K562 (cell line): ENCODE measurements around the gene PRR29. TPM values are rescaled to one million over a fixed set of nuclear protein-coding genes. Genes with fewer than 3 reads are reported as not detected.

ENCODE experiments used
- ATF7 ChIP-seq: fragments of 450-650 bp; IDR thresholded peaks from 2 replicates; pipeline ENCODE4 v1.7.1; 2014; ENCODE audit warnings: mild to moderate bottlenecking, moderate library complexity
- CBFB ChIP-seq: sonication (generic); formaldehyde crosslinking; IDR thresholded peaks from 2 replicates; pipeline ENCODE4 v1.4.0; 2020; ENCODE audit warnings: mild to moderate bottlenecking, missing genetic modification reagents
- CBX1 ChIP-seq: sonication (generic); IDR thresholded peaks from 2 replicates; pipeline ENCODE4 v1.6.1; 2016; ENCODE audit warnings: antibody characterized with exemption, low read depth, mild to moderate bottlenecking
- CCNT2 ChIP-seq: IDR thresholded peaks from 2 replicates; pipeline ENCODE4 v1.6.1; 2011; ENCODE audit warnings: borderline replicate concordance, low read depth, mild to moderate bottlenecking, moderate library complexity, mixed read lengths, low read length; ENCODE audit not compliant: insufficient read length; ENCODE audit errors: extremely low read depth
- CTBP1 ChIP-seq: fragments of 450-650 bp; IDR thresholded peaks from 2 replicates; pipeline ENCODE4 v1.6.1; 2016; ENCODE audit warnings: borderline replicate concordance
- EP400 ChIP-seq: fragments of 450-650 bp; IDR thresholded peaks from 2 replicates; pipeline ENCODE4 v1.6.1; 2017; ENCODE audit warnings: antibody characterized with exemption, mild to moderate bottlenecking, moderate library complexity
- ETS1 ChIP-seq: conservative IDR thresholded peaks from 2 replicates; pipeline ENCODE4 v1.6.1; 2011; ENCODE audit warnings: low read depth, mild to moderate bottlenecking, low read length; ENCODE audit not compliant: control insufficient read depth
- ETV1 ChIP-seq: fragments of 450-650 bp; conservative IDR thresholded peaks from 2 replicates; pipeline ENCODE4 v1.6.1; 2016; ENCODE audit warnings: missing genetic modification characterization, control low read depth, low read depth, missing compliant biosample characterization
- EWSR1 ChIP-seq: fragments of 450-650 bp; IDR thresholded peaks from 2 replicates; pipeline ENCODE4 v1.6.1; 2018; ENCODE audit warnings: borderline replicate concordance, mild to moderate bottlenecking, low read depth, moderate library complexity; ENCODE audit not compliant: partially characterized antibody
- FOS ChIP-seq: IDR thresholded peaks from 3 replicates; pipeline ENCODE4 v1.6.1; 2011; ENCODE audit not compliant: insufficient read length; ENCODE audit errors: extremely low read depth
- FOSL1 ChIP-seq: fragments of 200-800 bp; sonication (Bioruptor generic); conservative IDR thresholded peaks from 2 replicates; pipeline ENCODE4 v1.6.1; 2016; ENCODE audit warnings: missing genetic modification characterization, missing compliant biosample characterization
- MTA1 ChIP-seq: fragments of 450-650 bp; IDR thresholded peaks from 2 replicates; pipeline ENCODE4 v1.6.1; 2017; ENCODE audit warnings: borderline replicate concordance
- MYC ChIP-seq, 2 experiments: fragments of 250-450 bp in 1 of 2; sonication (Bioruptor Pico) in 1 of 2; IDR thresholded peaks; 2 replicates each; pipeline versions ENCODE4 v1.5.1 to v1.6.1; 2012 to 2021; ENCODE audit warnings: low read depth in 2 of 2, borderline replicate concordance in 1 of 2, improper control_type of control experiment in 1 of 2, low read length in 1 of 2, mild to moderate bottlenecking in 1 of 2, moderate library complexity in 1 of 2
- NBN ChIP-seq: fragments of 450-650 bp; IDR thresholded peaks from 2 replicates; pipeline ENCODE4 v1.6.1; 2016; ENCODE audit warnings: low read depth, mild to moderate bottlenecking
- NFIC ChIP-seq: fragments of 450-650 bp; IDR thresholded peaks from 2 replicates; pipeline ENCODE4 v1.6.1; 2017; ENCODE audit warnings: mild to moderate bottlenecking, inconsistent platforms
- PPARD ChIP-seq: fragments of 250-450 bp; sonication (Bioruptor Pico); IDR thresholded peaks from 2 replicates; pipeline ENCODE4 v1.8.0; 2022; ENCODE audit warnings: inconsistent platforms, mild to moderate bottlenecking, moderate library complexity
- RCOR1 ChIP-seq, 2 experiments: IDR thresholded peaks; 2 replicates each; pipeline ENCODE4 v1.6.1; 2012; ENCODE audit warnings: low read depth in 2 of 2, low read length in 2 of 2, borderline replicate concordance in 1 of 2, improper control_type of control experiment in 1 of 2
- RNF2 ChIP-seq: sonication (generic); IDR thresholded peaks from 2 replicates; pipeline ENCODE4 v1.6.1; 2016
- TEAD4 ChIP-seq, 2 experiments: sonication (generic) in 1 of 2; formaldehyde crosslinking in 1 of 2; IDR thresholded peaks; 2 replicates each; pipeline versions ENCODE4 v1.6.1 to v1.8.0; 2012 to 2022; ENCODE audit warnings: borderline replicate concordance in 1 of 2, inconsistent platforms in 1 of 2, low read length in 1 of 2, mild to moderate bottlenecking in 1 of 2, missing genetic modification reagents in 1 of 2
- TRIM24 ChIP-seq, 2 experiments: fragments of 450-650 bp; IDR thresholded peaks; 2 replicates each; pipeline ENCODE4 v1.6.1; 2016
- UBTF ChIP-seq, 2 experiments: IDR thresholded peaks; 2 replicates each; pipeline ENCODE4 v1.6.1; 2012; ENCODE audit warnings: improper control_type of control experiment in 2 of 2, low read depth in 2 of 2, low read length in 2 of 2, borderline replicate concordance in 1 of 2
- YBX1 ChIP-seq: fragments of 450-650 bp; IDR thresholded peaks from 2 replicates; pipeline ENCODE4 v1.7.1; 2016; ENCODE audit warnings: mild to moderate bottlenecking
- ZNF197 ChIP-seq: fragments of 200-800 bp; sonication (Bioruptor generic); IDR thresholded peaks from 2 replicates; pipeline ENCODE4 v1.6.1; 2016; ENCODE audit warnings: low read depth, missing genetic modification characterization, missing compliant biosample characterization
- ZNF444 ChIP-seq: fragments of 250-450 bp; sonication (Bioruptor Pico); IDR thresholded peaks from 2 replicates; pipeline ENCODE4 v1.4.0; 2020; ENCODE audit warnings: mild to moderate bottlenecking, moderate library complexity
- ZNF785 ChIP-seq: fragments of 250-450 bp; sonication (Bioruptor Pico); IDR thresholded peaks from 2 replicates; pipeline ENCODE4 v1.4.0; 2020; ENCODE audit warnings: mild to moderate bottlenecking
- polyA plus RNA-seq, 8 experiments: library from polyadenylated mRNA; depleted of rRNA in 4 of 8; stranded (reverse) in 5 of 8; unstranded in 3 of 8; fragments of >200 nt; fragmentation: Nextera tagmentation in 2 of 8; fragmentation: Illumina TruSeq in 1 of 8; extraction: Ambion mirVana in 2 of 8; extraction: Trizol in 1 of 8; gene quantifications; 2 replicates each; pipeline versions ENCODE4 v1.2.1 to v1.2.3, GENCODE V29; 2011 to 2014; ENCODE audit warnings: inconsistent platforms in 1 of 8, missing spikeins in 1 of 8
- total RNA-seq, 7 experiments: library from RNA; depleted of rRNA in 6 of 7; stranded (reverse); fragments of >200 nt in 6 of 7; fragmentation: Illumina TruSeq in 2 of 7; extraction: Trizol in 2 of 7; gene quantifications; 2 replicates each; pipeline versions ENCODE4 v1.2.1 to v1.2.3, GENCODE V29; 2011 to 2021; ENCODE audit warnings: low replicate concordance in 1 of 7

Gene PRR29
- total and polyA plus RNA-seq, 9 of the 15 experiments (the other 6 are each of a cell fraction or from before 2014, with no cell fraction given), result 0.08 to 0.58 (median 0.15) TPM; not detected in 5

- peak; percentile 90 for TF ChIP-seq TEAD4 (IDR thresholded peaks at IDR 0.05; ENCODE audit: low read length)
- no peak for TF ChIP-seq TEAD4 (CRISPR knock-in tag; IDR thresholded peaks at IDR 0.05; ENCODE audit: borderline replicate concordance)
- no peak for TF ChIP-seq ZNF785 (CRISPR knock-in tag)
- peak; percentile 62 for TF ChIP-seq NFIC
- TF ChIP-seq FOSL1 (tag), result peak; percentile 62
- TF ChIP-seq RCOR1 (IDR thresholded peaks at IDR 0.05; ENCODE audit: borderline replicate concordance in 1 of 2, low read depth in 2 of 2, low read length in 2 of 2), result peak; percentile 17 to 87; a peak in 3 of 4 replicates
- TF ChIP-seq ETS1, result peak; percentile 68; the same call in 1 of the 2 replicates
- TF ChIP-seq NBN, result peak; percentile 28; the same call in 1 of the 2 replicates
- TF ChIP-seq MYC (IDR thresholded peaks at IDR 0.05; ENCODE audit: low read depth, low read length), result peak; percentile 98
- peak; percentile 50; the same call in 1 of the 2 replicates for TF ChIP-seq MYC (CRISPR knock-in tag; IDR thresholded peaks at IDR 0.05; ENCODE audit: borderline replicate concordance, low read depth)
- TF ChIP-seq CBFB (CRISPR knock-in tag), result peak; percentile 72; the same call in 1 of the 2 replicates
- no peak for TF ChIP-seq EWSR1
- no peak for TF ChIP-seq YBX1
- TF ChIP-seq UBTF (IDR thresholded peaks at IDR 0.05; ENCODE audit: borderline replicate concordance in 1 of 2, low read depth in 2 of 2, low read length in 2 of 2), result 0 out of 4 replicates have a peak, but pooled peaks of 1 of the 2 experiments have one; percentile 20
- peak; percentile 89 for TF ChIP-seq ETV1
- TF ChIP-seq CBX1, result peak; percentile 37; the same call in 1 of the 2 replicates
- TF ChIP-seq ZNF197 (CRISPR knock-in tag), result peak; percentile 65; the same call in 1 of the 2 replicates
- peak; percentile 82 for TF ChIP-seq CCNT2
- no peak for TF ChIP-seq PPARD (CRISPR knock-in tag)
- no peak for TF ChIP-seq FOS
- TF ChIP-seq RNF2, result 0 out of 2 replicates have a peak, but pooled peaks have one; percentile 71
- TF ChIP-seq ZNF444 (CRISPR knock-in tag), result no peak
- peak; percentile 91 for TF ChIP-seq EP400
- peak in 1 of 2 experiments; percentile 58; a peak in 1 of 4 replicates for TF ChIP-seq TRIM24 (IDR thresholded peaks at IDR 0.05)
- TF ChIP-seq CTBP1, result peak; percentile 93
- peak; percentile 32; the same call in 1 of the 2 replicates for TF ChIP-seq MTA1
- TF ChIP-seq ATF7, result peak; percentile 94
Observed at GRCh38 chr17:64006361-64007088, 8.4 kb downstream of the PRR29 start (continued).
